Body of pancreas (tissue), 4 donors: Measurements from ENCODE around the gene PDLIM5.

Experiments used
- POLR2A ChIP-seq, 3 donors: fragments of 450-650 bp; IDR thresholded peaks; one replicate each; pipeline ENCODE4 v1.6.1; 2016; ENCODE audit warnings: antibody characterized with exemption in 3 of 3, mild to moderate bottlenecking in 2 of 3
- TF ChIP-seq, protein P1 (sequence below), 7 experiments: fragments of 450-650 bp in 4 of 7; fragments of 200-600 bp in 3 of 7; sonication (generic) in 3 of 7; IDR thresholded peaks; one replicate each; pipeline ENCODE4 v1.5.1; 2016 to 2019; ENCODE audit warnings: antibody characterized with exemption in 7 of 7

DNA sequence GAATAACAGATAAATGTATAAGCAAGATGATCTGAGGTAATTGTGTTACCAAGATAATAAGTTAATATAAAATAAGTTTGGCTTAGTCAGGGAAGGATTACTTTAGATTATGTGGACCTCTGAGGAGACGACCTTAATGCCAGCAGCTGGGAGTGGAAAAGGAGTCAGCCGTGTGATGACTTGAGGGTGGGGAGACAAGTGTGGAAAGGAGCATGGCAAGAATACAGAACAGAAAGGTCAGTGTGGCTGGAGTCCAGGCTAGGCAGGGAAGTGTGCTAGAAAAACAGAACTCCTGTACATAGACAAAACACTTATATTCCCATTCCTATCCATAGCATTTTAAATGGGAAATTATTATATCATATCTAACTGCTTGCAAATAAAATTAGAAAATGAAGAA is 138.8 kb downstream of the PDLIM5 start:
- TF ChIP-seq, protein P1, sequence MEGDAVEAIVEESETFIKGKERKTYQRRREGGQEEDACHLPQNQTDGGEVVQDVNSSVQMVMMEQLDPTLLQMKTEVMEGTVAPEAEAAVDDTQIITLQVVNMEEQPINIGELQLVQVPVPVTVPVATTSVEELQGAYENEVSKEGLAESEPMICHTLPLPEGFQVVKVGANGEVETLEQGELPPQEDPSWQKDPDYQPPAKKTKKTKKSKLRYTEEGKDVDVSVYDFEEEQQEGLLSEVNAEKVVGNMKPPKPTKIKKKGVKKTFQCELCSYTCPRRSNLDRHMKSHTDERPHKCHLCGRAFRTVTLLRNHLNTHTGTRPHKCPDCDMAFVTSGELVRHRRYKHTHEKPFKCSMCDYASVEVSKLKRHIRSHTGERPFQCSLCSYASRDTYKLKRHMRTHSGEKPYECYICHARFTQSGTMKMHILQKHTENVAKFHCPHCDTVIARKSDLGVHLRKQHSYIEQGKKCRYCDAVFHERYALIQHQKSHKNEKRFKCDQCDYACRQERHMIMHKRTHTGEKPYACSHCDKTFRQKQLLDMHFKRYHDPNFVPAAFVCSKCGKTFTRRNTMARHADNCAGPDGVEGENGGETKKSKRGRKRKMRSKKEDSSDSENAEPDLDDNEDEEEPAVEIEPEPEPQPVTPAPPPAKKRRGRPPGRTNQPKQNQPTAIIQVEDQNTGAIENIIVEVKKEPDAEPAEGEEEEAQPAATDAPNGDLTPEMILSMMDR (IDR thresholded peaks at IDR 0.05) = no peak
- TF ChIP-seq POLR2A (IDR thresholded peaks at IDR 0.05) = no peak
